LHCN-M2 (cell line): Measurements from ENCODE around the gene TBC1D21. TPM values are rescaled to one million over a fixed set of nuclear protein-coding genes. Genes with fewer than 3 reads are reported as not detected.

Experiments
- DNase-seq: peaks from one replicate; pipeline ENCODE4 v3.0.0-alpha.2; 2012; ENCODE audit warnings: low read depth
- polyA plus RNA-seq: library from polyadenylated mRNA; unstranded; fragments of >200 nt; gene quantifications from one replicate; pipeline ENCODE4 v1.2.1, GENCODE V29; 2012; ENCODE audit warnings: missing spikeins
- total RNA-seq: library from RNA; depleted of rRNA; stranded (reverse); fragments of >200 nt; gene quantifications from 2 replicates; pipeline ENCODE4 v1.2.3, GENCODE V29; 2014; rRNA removed

The TBC1D21 gene, protein sequence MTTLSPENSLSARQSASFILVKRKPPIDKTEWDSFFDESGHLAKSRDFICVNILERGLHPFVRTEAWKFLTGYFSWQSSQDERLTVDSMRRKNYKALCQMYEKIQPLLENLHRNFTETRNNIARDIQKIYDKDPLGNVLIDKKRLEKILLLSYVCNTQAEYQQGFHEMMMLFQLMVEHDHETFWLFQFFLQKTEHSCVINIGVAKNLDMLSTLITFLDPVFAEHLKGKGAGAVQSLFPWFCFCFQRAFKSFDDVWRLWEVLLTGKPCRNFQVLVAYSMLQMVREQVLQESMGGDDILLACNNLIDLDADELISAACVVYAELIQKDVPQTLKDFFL
- total RNA-seq, result not detected in 2 replicates
- not detected for polyA plus RNA-seq

DNA sequence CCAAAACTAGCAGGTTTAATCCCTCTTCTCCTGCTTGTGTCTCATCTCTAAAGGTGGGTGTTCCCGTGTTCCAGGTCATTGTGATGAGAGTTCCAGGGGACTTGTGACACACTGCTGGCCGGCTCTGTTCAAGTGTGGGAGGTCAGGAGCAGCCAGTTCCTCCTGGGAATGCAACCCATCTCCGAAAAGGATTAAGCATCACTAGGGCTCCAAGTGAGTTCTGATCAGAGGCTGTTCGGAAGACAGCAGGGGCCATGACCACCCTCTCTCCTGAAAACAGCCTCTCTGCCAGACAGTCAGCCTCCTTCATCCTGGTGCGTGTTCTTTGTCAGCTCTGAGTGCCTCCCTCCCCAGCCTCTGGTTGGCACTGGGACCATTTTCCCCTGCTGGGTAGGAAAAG is at the start of gene TBC1D21:
TBC1D21 (plus strand) TSS at position 109 of the 400 bp plus-strand sequence; CDS start at position 255, 146 bp downstream.
- no peak for DNase-seq

DNA sequence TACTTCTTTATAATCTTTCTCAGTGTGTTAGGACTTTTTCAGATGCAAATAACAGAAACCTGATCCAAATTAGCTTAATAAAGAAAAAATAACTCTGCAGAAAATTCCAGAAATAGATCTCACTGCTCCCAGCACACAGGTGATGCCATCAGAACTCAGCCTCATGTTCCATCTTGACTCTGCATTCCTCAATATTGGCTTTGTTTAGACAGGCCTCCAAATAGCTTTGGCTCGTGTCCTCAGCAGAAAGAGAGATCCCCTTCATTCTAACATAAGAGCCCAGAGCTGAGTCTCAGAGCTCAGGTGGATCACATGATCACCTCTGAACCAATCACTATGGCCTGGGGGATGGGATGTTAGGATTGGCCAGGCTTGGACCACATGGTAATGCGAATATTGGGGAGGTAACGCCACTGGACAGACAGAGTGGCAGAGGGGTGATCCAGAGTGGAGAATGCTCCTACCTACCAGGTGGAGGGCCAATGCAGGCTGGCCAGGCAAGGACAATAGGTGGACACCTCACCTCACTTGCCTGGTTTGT is 46.6 kb upstream of the TBC1D21 start:
- no peak for DNase-seq

DNA sequence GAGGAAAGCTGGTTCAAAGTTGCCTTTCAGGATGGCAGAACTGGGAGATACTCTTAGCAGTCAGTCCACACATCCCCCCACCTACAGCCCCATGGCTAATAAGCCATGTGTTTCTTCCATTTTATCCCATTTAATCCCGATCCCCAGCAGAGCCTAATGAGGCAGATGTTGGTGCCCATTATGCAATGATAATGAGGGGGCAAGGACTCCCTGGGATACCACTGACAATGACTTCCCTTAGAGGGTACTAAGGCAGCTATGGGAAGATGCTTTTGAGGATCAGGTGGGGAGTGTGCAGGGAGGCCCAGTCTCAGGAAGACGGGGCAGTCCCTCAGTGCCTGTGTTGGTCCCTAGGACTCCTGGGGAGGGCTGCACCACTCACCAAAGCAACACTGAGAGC is 43.8 kb upstream of the TBC1D21 start:
- DNase-seq, result no peak

DNA sequence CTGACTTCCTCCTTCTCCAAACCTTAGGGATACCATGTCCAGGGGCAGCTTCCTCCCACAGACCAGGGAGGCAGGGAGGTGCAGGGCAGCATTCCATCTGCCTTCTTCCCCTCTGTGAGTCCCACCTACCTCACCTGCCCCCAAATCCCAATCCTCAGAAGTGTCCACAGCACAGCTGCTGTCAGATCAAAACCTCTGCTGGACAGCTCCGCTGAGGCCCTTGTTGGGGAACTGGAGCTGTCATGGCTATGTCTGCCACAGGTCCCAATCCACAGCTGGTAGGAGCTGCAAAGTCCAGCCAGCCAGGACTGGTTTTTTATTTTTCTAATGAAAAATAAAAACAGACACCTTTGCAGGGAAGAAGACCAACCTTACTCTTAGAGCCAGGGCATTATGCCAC is 40.7 kb upstream of the TBC1D21 start:
- DNase-seq, result no peak

DNA sequence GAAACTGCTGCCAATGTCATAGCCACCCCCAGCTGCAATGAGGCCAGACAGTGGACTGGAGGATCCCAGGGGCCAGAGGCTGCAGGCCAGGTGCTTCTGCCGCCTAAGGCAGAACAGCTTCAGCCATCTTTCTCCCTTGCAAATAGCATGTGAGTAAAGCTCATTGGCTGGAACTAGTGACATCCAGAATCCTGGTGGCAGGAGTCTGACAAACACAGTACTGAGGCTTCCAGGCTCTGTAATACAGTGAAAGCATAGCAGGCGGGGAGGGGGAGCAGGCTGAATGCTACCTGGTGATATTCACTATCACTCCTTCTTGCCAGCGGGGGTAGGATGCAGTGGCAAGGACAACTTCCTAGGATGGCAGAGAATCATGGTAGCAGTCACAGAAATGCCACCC is 36.5 kb upstream of the TBC1D21 start:
- no peak for DNase-seq

DNA sequence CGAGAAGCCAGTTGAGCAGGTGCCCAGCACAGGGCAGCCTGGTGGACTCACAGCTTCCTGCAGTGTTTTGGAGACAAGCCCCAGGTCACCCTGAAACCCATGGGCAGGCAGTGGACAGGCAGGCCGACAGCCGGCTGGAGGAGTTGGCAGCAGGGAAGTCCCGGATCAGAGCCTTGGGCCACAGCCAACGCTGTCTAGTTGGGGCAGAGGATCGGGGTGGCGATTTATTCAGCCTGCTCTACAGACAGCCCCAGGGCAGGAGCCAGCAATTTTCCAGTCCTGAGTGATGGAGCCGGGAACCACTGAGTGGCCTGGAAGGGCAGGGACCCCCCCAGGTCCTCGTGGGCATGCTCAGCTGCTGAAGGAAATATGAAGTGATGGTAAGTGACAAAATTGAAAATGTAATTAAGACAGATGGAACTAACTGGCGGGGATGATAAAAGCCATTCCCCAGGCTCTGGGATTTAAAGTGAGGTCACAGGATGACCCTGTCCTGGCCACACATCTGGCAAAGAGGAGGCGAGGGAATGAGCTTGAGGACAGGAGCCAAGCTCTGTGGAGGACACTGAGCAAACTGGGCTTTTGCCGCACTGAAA is 34.4 kb upstream of the TBC1D21 start:
- no peak for DNase-seq

DNA sequence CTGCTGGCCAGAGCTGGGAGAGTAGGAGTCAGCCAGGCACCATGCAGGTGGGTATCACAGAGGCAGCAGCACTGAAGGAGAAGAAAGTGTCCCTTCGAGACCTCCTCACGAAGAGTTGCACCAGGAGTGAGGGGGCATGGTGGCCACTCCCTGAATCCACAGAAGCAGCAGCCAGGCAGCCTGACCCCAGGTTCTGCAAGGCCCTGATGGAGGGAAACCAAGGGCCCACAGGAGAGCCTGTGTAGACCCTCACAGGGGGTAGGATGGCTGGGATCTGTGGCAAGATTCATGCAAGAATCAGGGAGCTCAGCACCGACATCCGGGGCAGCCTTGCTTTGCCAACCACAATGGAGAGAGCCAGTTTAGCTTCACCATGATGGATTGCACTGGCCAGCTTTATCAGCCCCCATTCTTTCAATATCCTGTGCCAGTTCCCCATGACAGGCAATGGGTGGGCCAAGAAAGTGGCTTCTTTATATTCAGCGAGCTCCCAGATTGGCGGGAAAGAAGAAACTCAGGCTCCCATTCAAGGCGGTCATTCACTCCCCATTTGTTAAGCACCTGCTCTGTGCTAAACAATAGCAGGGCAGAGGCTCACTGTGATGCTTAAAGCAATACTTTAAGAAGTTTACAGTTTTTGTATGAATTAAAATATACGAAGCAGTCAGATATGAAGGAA is 33.5 kb upstream of the TBC1D21 start:
- no peak for DNase-seq

DNA sequence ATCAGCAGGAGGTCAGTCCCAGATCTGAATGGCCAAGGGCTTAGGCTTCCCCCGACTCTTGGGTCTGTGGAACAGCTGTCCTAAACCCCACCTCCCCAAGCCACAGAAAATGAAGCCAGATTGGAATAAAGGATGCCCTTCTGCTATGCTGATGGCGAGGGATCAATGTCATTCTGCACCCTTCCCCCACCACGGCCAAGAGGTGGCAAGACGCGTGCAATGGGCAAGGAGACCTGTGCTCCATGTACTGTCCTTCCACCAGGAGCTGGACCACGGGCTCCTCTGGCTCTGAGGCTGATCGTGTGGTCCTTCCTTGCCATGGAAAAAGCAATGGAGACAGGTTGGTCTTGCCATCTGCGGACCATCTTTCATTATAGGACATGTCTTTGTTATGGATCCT is 32.6 kb upstream of the TBC1D21 start:
- DNase-seq, result no peak

DNA sequence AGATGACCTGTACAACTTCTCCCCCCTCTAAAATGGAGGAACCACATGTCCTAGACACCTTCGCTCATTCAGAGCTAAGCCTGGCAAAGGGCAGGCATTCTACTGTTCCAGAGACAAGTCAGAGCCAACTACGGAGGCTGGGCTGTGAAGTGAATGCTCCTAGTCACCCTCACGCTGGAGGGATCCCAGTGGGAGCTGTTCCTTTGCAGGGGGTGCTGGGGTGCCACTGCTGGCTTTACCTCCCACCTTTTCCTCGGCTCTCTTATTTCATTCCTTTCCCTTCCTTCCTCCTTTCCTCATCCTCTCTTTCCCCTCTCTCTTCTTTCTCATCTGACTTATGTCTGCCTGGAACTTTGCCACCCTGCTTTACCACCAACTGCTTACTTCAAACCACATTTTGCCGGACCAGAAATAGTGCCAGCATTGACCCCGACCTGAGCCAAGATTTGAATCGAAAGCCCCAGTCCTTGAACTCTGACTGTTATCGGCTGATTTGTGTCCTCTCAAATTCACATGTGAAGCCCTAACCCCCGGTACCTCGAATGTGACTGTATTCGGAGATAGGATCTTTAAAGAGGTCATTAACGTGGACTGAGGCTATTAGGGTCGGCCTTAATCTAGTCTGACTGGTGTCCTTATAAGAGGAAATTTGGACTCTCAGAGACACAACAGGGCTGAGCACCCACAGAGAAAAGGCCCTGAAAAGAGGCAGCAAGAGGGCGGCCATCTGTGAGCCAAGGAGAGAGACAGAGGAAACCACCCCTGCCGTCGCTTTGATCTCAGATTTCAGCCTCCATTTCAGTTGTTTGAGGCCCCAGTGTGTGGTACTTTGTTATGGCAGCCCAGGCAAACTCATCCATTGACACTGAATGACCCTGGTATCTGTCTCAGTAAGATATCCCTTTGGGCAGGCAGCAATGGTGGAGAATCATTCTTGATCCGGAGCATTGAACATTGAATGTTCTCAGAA is 31.3 kb upstream of the TBC1D21 start:
- DNase-seq, result no peak

DNA sequence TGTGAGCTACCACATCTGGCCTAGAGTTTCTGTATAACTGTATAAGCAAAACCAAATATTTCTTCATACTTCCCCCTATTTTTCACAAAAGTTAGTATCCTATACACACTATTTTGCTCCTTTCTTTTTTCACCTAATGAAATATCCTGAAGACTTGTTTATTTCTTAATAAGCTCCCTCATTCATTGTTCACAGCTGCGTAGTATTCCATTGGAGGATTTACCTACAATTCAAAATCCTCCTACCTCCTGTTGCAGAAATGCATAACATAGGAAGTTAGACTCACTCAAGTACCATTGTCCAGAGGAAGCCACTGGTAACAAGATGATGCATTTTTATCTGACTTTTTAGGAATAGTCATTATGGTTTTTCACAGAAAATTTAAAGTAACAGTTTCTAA is 29.6 kb upstream of the TBC1D21 start:
- DNase-seq, result no peak

DNA sequence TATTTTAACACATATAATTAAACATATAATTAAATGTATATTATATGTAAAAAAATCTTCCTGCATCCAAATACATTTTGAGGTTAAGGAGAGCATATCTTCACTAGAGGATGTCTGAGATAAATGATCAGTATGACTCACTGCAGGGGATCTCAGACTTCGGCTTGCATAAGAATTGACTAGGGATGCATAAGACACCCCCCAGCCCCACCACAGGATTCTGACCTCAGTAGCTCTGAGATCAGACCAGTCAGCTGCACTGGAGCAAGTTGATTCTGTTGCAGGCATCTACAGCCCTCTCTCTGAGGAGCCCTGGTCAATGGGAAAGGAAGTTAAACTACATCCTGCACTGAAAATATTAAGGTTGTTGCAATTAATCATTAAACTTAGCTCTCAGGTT is 29.0 kb upstream of the TBC1D21 start:
- peak; percentile 6 for DNase-seq

DNA sequence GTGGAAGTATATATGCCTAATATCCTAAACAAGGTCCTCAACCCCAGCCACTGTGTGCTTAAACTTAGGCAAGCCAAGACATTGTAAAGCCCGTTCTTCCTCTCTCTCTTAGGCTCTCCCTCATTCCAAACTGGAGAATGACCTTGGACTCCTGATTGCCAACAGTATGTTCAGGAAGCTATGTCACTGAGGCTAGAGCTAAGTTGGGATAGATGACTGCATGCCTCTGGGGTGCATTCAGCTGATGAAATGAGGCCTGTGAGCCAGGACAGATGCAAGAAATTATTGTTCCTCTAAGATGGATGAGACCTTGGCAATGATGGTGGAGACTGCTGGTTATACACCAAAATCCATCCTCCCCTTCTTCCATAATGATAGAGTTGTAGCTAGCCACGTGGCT is 27.9 kb upstream of the TBC1D21 start:
- DNase-seq, result no peak

DNA sequence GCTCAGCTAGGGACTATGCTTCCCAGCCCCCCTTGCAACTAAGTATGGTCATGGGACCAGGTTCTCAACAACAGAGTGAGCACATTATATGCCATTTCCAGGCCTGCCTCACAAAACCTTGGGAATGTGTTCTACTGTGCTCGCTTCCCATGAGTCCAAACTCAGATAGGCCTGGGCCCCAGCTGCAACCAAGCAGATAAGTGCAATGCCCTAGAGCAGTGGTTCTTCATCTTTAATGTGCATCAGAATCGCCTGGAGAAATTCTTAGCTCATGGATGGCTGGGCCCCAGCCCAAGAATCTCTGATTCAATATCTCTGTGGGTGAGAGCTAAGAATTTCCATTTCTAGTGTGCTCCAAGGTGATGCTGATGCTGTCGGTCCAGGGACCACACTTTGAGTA is 27.5 kb upstream of the TBC1D21 start:
- DNase-seq, result no peak

DNA sequence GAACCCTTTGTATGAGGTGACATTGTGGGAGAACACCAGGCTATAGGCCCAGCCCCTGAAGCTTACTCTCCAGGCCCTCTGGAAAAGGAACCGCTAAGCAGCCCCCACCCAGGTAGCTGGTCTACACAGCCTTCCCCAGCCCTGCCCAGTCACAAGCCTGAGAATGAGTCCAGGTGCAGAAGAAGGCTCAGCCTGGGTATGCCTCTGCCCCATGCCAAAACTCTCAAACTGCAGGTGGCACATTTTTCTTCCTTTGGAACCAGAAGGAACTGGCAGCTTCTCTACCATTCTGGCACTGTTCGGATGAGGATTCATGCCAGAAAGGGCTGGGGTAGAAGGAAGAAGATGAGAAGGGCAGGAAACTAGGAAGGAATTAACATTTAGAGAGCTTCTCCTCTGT is 23.7 kb upstream of the TBC1D21 start:
- no peak for DNase-seq

DNA sequence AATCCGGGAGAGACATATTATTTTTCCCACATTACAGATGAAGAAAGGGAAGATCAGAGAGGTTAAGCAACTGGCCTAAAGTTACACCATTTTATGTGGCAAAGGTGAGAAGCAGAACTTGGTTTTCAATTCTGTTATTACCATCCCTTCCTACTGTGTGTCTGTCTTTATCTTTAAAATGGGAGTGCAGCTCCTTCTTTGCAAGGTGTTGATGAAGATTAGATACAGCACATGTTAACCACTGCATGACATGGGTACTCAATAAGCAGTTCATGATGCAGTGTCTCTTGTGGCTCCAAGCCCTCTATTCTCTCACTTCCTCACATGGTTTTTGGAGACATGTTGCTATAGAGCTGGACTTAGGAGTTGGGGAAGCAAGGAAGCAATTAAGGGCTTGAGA is 23.1 kb upstream of the TBC1D21 start:
- no peak for DNase-seq

DNA sequence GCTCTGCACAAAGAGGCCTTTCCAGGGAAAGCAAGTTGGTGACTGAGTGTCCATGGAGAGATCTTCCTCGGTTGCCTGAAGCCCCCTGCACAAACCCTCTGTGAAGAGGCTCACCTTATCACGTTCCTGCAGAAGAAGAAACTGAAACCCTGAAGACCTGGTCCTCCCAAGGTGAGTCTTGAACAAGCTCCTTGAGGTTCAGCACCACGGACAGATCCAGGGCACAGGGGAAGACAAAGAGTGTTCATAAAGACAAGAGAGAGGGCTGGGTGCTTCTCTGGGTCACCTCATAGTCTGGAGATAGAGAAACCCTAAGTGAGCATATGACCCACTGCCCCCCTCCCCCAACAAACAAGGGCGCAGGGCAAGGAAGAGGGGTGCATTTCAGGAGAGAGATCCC is 21.7 kb upstream of the TBC1D21 start:
- DNase-seq, result peak; percentile 51

DNA sequence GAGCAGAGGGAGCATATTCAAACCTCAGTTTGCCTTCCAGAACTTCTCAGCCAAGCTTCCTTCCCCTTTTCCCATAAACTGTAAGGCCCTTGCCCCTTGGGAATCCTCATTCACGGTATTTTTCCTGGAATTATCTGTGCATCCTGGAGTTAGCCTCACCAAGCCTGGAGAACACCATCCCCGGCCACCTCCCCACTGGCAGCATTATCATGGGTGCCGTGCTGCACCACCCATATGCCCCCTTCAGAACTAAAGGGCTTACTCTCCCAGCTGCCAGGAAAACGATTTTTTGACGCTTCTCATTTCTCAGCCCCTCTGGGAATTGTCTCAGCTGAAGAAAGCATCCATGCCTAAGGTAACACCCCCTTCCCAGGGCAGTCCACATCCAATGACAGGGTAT is 20.9 kb upstream of the TBC1D21 start:
- DNase-seq, result no peak

DNA sequence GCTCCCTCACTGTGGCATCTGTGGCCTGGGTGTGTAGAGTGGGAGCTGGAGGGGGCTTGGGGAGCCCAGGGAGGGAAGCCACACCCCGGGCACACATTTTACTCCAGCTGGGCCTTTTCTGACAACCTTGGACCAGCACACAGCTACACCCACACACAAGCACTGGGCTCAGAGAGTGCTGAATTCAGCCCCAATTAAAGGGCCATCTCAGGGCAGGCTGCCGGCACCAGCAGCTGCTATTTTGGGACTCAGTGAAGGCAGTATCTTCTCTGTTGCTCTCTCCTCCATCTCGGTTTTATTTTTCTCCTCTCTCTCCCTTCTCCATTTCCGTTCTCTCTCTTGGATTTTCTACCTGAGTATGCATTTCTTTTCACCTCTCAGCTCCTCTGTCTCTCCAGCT is 19.1 kb upstream of the TBC1D21 start:
- no peak for DNase-seq

DNA sequence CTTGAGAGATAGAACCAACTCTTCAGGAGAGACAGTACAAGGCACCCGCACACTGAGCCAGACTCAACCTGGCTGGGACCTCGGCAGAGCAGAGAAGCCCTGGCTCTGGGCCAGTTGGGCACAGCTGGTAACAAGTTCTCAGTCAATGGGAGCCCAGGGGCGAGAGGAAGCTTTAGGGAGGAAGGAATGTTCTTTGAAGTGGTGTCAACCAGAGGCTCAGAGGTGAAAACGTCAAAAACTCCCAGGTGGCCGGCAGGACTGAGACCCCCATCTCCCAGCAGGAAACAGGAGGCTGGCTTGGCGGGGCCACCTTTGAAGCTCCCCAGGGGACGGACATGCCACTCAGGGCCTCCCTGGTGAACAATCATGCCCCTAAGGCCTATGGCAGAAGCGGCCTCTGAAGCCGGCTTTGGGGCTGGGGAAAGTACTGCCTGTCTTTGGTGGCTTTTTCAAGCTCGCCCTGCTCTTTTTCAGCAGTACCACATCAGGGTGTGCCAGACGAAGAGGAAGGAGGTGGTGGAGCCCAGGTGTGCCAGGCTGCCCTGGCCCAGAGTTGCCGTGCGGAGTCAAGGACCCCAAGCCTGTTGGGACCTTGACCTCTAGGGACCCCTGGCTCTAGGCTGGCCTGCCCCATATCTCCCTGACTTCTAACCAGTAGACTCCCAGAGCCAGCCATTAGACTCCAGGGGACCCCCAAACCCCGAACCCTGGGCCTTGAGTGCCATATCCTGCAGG is 16.7 kb upstream of the TBC1D21 start:
- DNase-seq, result no peak

DNA sequence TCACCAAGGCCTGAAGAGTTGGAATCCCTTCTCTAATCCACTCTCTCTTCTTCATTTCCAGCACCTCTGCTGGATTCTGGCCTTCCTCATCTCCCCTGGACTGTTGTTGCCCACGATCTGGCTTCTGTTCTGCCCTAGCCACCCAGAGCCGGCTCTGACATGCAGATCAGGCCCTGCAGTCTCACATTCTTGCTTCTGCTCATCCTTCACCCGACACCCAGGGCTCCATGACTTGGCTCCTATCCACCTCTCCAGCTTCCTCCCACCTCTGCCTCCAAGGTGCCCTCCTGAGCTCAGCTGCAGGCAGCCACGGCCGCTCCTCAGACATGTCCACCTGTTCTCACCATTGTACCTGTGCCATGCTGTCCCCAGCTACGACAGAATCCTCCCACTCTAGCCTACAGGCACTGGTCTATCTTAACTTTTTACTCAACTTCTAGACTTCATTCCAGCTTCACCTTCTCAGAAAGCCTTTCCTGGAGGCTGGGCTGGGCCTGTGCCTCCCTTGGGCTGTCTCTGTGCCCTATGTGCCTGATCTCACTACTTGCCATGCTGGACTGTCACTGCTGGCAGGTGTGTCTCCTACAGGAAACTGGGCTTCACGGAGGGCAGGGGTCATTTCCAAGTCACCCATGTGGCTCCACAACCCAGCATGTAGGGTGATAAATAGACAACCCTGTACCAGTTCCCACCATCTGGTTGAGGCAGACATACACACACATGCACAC is 16.0 kb upstream of the TBC1D21 start:
- DNase-seq, result no peak
